H1 (cell line): ENCODE measurements around the gene ZNF839. TPM values are rescaled to one million over a fixed set of nuclear protein-coding genes. Genes with fewer than 3 reads are reported as not detected.
A peak's percentile ranks its signal among the peaks of the same experiment; 100 is the strongest.

Experiments used
- CTCF ChIA-PET: fragments of 300-600 bp; sonication (Branson Sonifier 250); formaldehyde crosslinking; loops from one replicate; lab custom pipeline; 2021; ENCODE audit not compliant: partially characterized antibody; lab: Charles Lee
- POLR2A ChIA-PET: fragments of 300-600 bp; sonication (Branson Sonifier 250); formaldehyde crosslinking; loops from one replicate; lab custom pipeline; 2021; ENCODE audit warnings: inconsistent platforms; ENCODE audit not compliant: partially characterized antibody; lab: Charles Lee
- DNase-seq, 2 experiments: peaks; one replicate each; pipeline versions ENCODE4 v3.0.0 to v3.0.0-alpha.2; 2010 to 2022; ENCODE audit warnings: low spot score in 2 of 2, low read depth in 1 of 2, mixed read lengths in 1 of 2
- FAIRE-seq: peaks from 2 replicates; lab custom pipeline; 2011; peaks lifted over from hg19 to GRCh38; lab: Jason Lieb, UNC
- H2AFZ ChIP-seq: 2 replicates; pipeline ENCODE4 v1.8.1; 2012; ENCODE audit warnings: low read length, inconsistent platforms
- H2AK5ac ChIP-seq: 2 replicates; pipeline ENCODE4 v1.6.1; 2013; ENCODE audit warnings: low read depth, low read length
- H2BK120ac ChIP-seq: replicated peaks from 2 replicates; pipeline ENCODE3; 2013; ENCODE audit warnings: low read depth, low read length, inconsistent platforms
- H2BK12ac ChIP-seq: 2 replicates; pipeline ENCODE4 v1.6.1; 2013; ENCODE audit warnings: low read depth, low read length
- H2BK15ac ChIP-seq: 2 replicates; pipeline ENCODE4 v1.6.1; 2013; ENCODE audit warnings: low read length
- H2BK20ac ChIP-seq: 2 replicates; pipeline ENCODE4 v1.6.1; 2013; ENCODE audit warnings: low read length
- H2BK5ac ChIP-seq: 2 replicates; pipeline ENCODE4 v1.6.1; 2013; ENCODE audit warnings: low read depth, low read length
- H3K14ac ChIP-seq: 2 replicates; pipeline ENCODE4 v1.6.1; 2013; ENCODE audit warnings: inconsistent platforms; ENCODE audit not compliant: insufficient read length
- H3K18ac ChIP-seq: 2 replicates; pipeline ENCODE4 v1.6.1; 2013; ENCODE audit warnings: low read length; ENCODE audit errors: extremely low read depth
- H3K23ac ChIP-seq: 2 replicates; pipeline ENCODE4 v1.6.1; 2013; ENCODE audit warnings: inconsistent platforms; ENCODE audit not compliant: insufficient read length
- H3K23me2 ChIP-seq: 2 replicates; pipeline ENCODE4 v1.6.1; 2013; ENCODE audit warnings: low read depth, low read length
- H3K27ac ChIP-seq: 2 replicates; pipeline ENCODE4 v1.6.1; 2011; ENCODE audit warnings: low read depth, low read length, inconsistent platforms
- H3K27me3 ChIP-seq, 4 experiments: replicated peaks in 1 of 4; 1 replicate in 1 of 4; 2 replicates in 3 of 4; pipeline versions ENCODE4 v1.6.1 to v1.8.1; 2011 to 2013; ENCODE audit warnings: low read length in 3 of 4, mild to moderate bottlenecking in 3 of 4, inconsistent platforms in 2 of 4, mixed read lengths in 2 of 4, moderate library complexity in 1 of 4; ENCODE audit not compliant: control insufficient read depth in 3 of 4, insufficient read depth in 3 of 4; ENCODE audit errors: extremely low read depth in 1 of 4
- H3K36me3 ChIP-seq, 4 experiments: 2 replicates each; pipeline versions ENCODE4 v1.6.1 to v1.8.1; 2011 to 2013; ENCODE audit warnings: mild to moderate bottlenecking in 4 of 4, low read length in 3 of 4, moderate library complexity in 2 of 4, control low read depth in 1 of 4, inconsistent platforms in 1 of 4; ENCODE audit not compliant: insufficient read depth in 4 of 4, control insufficient read depth in 2 of 4
- H3K4ac ChIP-seq: replicated peaks from 2 replicates; pipeline ENCODE3; 2013; ENCODE audit warnings: low read length, low read depth, mixed read lengths, inconsistent platforms; ENCODE audit not compliant: insufficient read length
- H3K4me1 ChIP-seq, 4 experiments: replicated peaks in 1 of 4; 1 replicate in 1 of 4; 2 replicates in 3 of 4; pipeline versions ENCODE4 v1.6.1 to v1.8.1; 2011 to 2013; ENCODE audit warnings: low read length in 3 of 4, inconsistent platforms in 2 of 4, mixed read lengths in 1 of 4; ENCODE audit not compliant: insufficient read depth in 4 of 4, control insufficient read depth in 3 of 4
- H3K4me2 ChIP-seq, 2 experiments: 2 replicates each; pipeline versions ENCODE4 v1.6.1 to v1.8.1; 2011 to 2013; ENCODE audit warnings: low read depth in 2 of 2, low read length in 2 of 2, control low read depth in 1 of 2, inconsistent platforms in 1 of 2, mild to moderate bottlenecking in 1 of 2; ENCODE audit not compliant: insufficient read depth in 1 of 2
- H3K4me3 ChIP-seq, 4 experiments: fragments of 200-600, 300-600 bp in 1 of 4; sonication (generic), shearing (Covaris generic), sonication (Bioruptor Twin) in 1 of 4; 2 replicates each; pipeline versions ENCODE4 v1.5.1 to v1.8.1; 2011 to 2016; ENCODE audit warnings: low read length in 4 of 4, low read depth in 3 of 4, control low read depth in 2 of 4, inconsistent platforms in 2 of 4, mild to moderate bottlenecking in 2 of 4, mixed read lengths in 1 of 4, moderate library complexity in 1 of 4; ENCODE audit not compliant: insufficient read depth in 2 of 4; ENCODE audit errors: extremely low read depth in 1 of 4
- H3K56ac ChIP-seq: replicated peaks from 2 replicates; pipeline ENCODE3; 2013; ENCODE audit warnings: low read depth, mild to moderate bottlenecking, mixed read lengths, low read length, inconsistent platforms; ENCODE audit not compliant: insufficient read length
- H3K79me1 ChIP-seq: 2 replicates; pipeline ENCODE4 v1.6.1; 2013; ENCODE audit warnings: low read depth, low read length, control low read depth
- H3K79me2 ChIP-seq, 2 experiments: 2 replicates each; pipeline versions ENCODE4 v1.6.1 to v1.8.1; 2012 to 2013; ENCODE audit warnings: low read length in 2 of 2, mild to moderate bottlenecking in 2 of 2, inconsistent platforms in 1 of 2; ENCODE audit not compliant: insufficient read depth in 2 of 2, control insufficient read depth in 1 of 2
- H3K9ac ChIP-seq, 4 experiments: replicated peaks in 1 of 4; 1 replicate in 1 of 4; 2 replicates in 3 of 4; pipeline versions ENCODE4 v1.6.1 to v1.8.1; 2011 to 2013; ENCODE audit warnings: low read depth in 3 of 4, low read length in 3 of 4, control low read depth in 2 of 4, mild to moderate bottlenecking in 2 of 4, moderate library complexity in 2 of 4, inconsistent platforms in 1 of 4; ENCODE audit errors: extremely low read depth in 1 of 4
- H3K9me3 ChIP-seq, 2 experiments: 2 replicates each; pipeline versions ENCODE4 v1.6.1 to v1.8.1; 2012 to 2013; ENCODE audit warnings: mild to moderate bottlenecking in 2 of 2, moderate library complexity in 2 of 2, control low read depth in 1 of 2, inconsistent platforms in 1 of 2, low read depth in 1 of 2, low read length in 1 of 2, mixed read lengths in 1 of 2; ENCODE audit not compliant: insufficient read depth in 2 of 2
- H4K20me1 ChIP-seq, 2 experiments: replicated peaks in 1 of 2; 2 replicates each; pipeline versions ENCODE3 to v1.8.1; 2011 to 2013; ENCODE audit warnings: inconsistent platforms in 2 of 2, low read length in 2 of 2, mild to moderate bottlenecking in 1 of 2; ENCODE audit not compliant: insufficient read depth in 2 of 2, control insufficient read depth in 1 of 2
- H4K5ac ChIP-seq: 2 replicates; pipeline ENCODE4 v1.6.1; 2013; ENCODE audit warnings: low read length, low read depth, mixed read lengths, inconsistent platforms; ENCODE audit not compliant: insufficient read length
- H4K8ac ChIP-seq: 2 replicates; pipeline ENCODE4 v1.8.0; 2013; ENCODE audit warnings: mild to moderate bottlenecking, moderate library complexity, low read length, inconsistent platforms; ENCODE audit not compliant: insufficient read depth; ENCODE audit errors: extremely low read depth
- H4K91ac ChIP-seq: replicated peaks from 2 replicates; pipeline ENCODE3; 2013; ENCODE audit warnings: low read length, mixed read lengths, inconsistent platforms; ENCODE audit not compliant: insufficient read length
- CTBP2 ChIP-seq: IDR thresholded peaks from 2 replicates; pipeline ENCODE4 v1.7.0; 2011; ENCODE audit warnings: borderline replicate concordance, mild to moderate bottlenecking, moderate library complexity, mixed read lengths, low read length; ENCODE audit not compliant: insufficient read depth, insufficient read length
- KDM5A ChIP-seq: fragments of 200-600 bp; IDR thresholded peaks from 2 replicates; pipeline ENCODE4 v1.7.1; 2012; ENCODE audit warnings: mild to moderate bottlenecking, low read length, inconsistent platforms, mixed read lengths
- MAX ChIP-seq: IDR thresholded peaks from 2 replicates; pipeline ENCODE4 v1.6.1; 2012; ENCODE audit warnings: inconsistent platforms
- POLR2AphosphoS5 ChIP-seq: IDR thresholded peaks from 2 replicates; pipeline ENCODE4 v1.6.1; 2011; ENCODE audit warnings: low read depth, low read length
- RAD21 ChIP-seq, 2 experiments: IDR thresholded peaks in 1 of 2; conservative IDR thresholded peaks in 1 of 2; 2 replicates each; pipeline ENCODE4 v1.6.1; 2011; ENCODE audit warnings: low read depth in 2 of 2, low read length in 2 of 2, improper control_type of control experiment in 1 of 2, inconsistent platforms in 1 of 2, mild to moderate bottlenecking in 1 of 2, moderate library complexity in 1 of 2
- SIN3A ChIP-seq, 2 experiments: IDR thresholded peaks in 1 of 2; conservative IDR thresholded peaks in 1 of 2; 2 replicates each; pipeline ENCODE4 v1.6.1; 2011 to 2012; ENCODE audit warnings: low read length in 2 of 2, improper control_type of control experiment in 1 of 2, low read depth in 1 of 2, mild to moderate bottlenecking in 1 of 2
- SP1 ChIP-seq: IDR thresholded peaks from 2 replicates; pipeline ENCODE4 v1.6.1; 2011; ENCODE audit warnings: low read depth, low read length
- SRF ChIP-seq: IDR thresholded peaks from 2 replicates; pipeline ENCODE4 v1.6.1; 2011; ENCODE audit warnings: mild to moderate bottlenecking, low read depth, low read length, moderate library complexity
- TCF12 ChIP-seq: IDR thresholded peaks from 2 replicates; pipeline ENCODE4 v1.6.1; 2011; ENCODE audit warnings: low read depth, mild to moderate bottlenecking, low read length
- ZNF274 ChIP-seq: IDR thresholded peaks from 2 replicates; pipeline ENCODE4 v1.7.0; 2012; ENCODE audit warnings: low read length, borderline replicate concordance; ENCODE audit errors: extremely low read depth
- WGBS, 2 experiments: shearing (Covaris generic) in 1 of 2; methylation state at CpG; one replicate each; pipeline versions ENCODE4 v1.1.6 to v1.1.7; 2013 to 2015; ENCODE audit warnings: low lambda C conversion rate in 2 of 2, mixed read lengths in 2 of 2, inconsistent platforms in 1 of 2, low coverage in 1 of 2, missing lambda C conversion rate in 1 of 2; ENCODE audit not compliant: insufficient replicate concordance in 2 of 2, insufficient coverage in 1 of 2, insufficient read length in 1 of 2; ENCODE audit errors: extremely low coverage in 1 of 2, missing lambda C conversion rate in 1 of 2; 5-methylcytosine and 5-hydroxymethylcytosine counted together
- polyA plus RNA-seq, 7 experiments: library from polyadenylated mRNA; depleted of rRNA in 3 of 7; stranded (reverse) in 5 of 7; unstranded in 2 of 7; fragments of >200 nt in 5 of 7; fragments of 200-250 nt in 2 of 7; gene quantifications; 1 replicate in 5 of 7; 2 replicates in 1 of 7; 4 replicates in 1 of 7; pipeline versions ENCODE4 v1.2.1 to v1.2.3, GENCODE V29; 2011 to 2013; ENCODE audit warnings: missing spikeins in 2 of 7, mixed read lengths in 2 of 7
- total RNA-seq: library from RNA; stranded (reverse); fragmentation: NEBNext Ultra II Directional; extraction: Animal tissue kit (Norgen Biotek cat#: 25700); gene quantifications from 2 replicates; pipeline ENCODE4 v1.2.1, GENCODE V29; 2021

ZNF839 gene
- total and polyA plus RNA-seq, 2 of the 8 experiments (the other 6 are each of a cell fraction or from before 2014, with no cell fraction given) = 8.1 to 9.4 TPM

- H3K79me2 ChIP-seq = no peaks in the 10 kb centered on the region; a peak in 1 of 4 replicates
- no peak overlapping the region for H3K23ac ChIP-seq
- peak overlapping the region; percentile 87; the same call in 1 of the 2 replicates for H2BK12ac ChIP-seq
- CTCF ChIA-PET = interaction anchor here (0.9 to 6.8 kb wide), 9 partner anchors 9 to 221 kb away, joined by 3 to 44 read pairs (median 6); no protein-coding TSS in a partner anchor
- no peak overlapping the region for H2BK120ac ChIP-seq
- H3K56ac ChIP-seq = no peak overlapping the region
- H2BK15ac ChIP-seq = peak overlapping the region; percentile 81; the same call in 1 of the 2 replicates
- POLR2A ChIA-PET = interaction anchor here (0.5 to 2.7 kb wide), 7 partner anchors 10 to 254 kb away, joined by 3 to 14 read pairs (median 3); partner anchors contain the start of gene MOK
- H3K27ac ChIP-seq = peak overlapping the region; percentile 13; the same call in 1 of the 2 replicates
- peak overlapping the region; percentile 73 to 89 (median 78) for H3K4me3 ChIP-seq
- peak overlapping the region; percentile 95 for H3K18ac ChIP-seq
- H2AFZ ChIP-seq = peak overlapping the region; percentile 84
- FAIRE-seq = no peak
- H3K23me2 ChIP-seq = peaks cover 19% of the 10 kb centered on the region
- peaks cover 0 to 14% (median 12%) of the 10 kb centered on the region in 4 experiments; a peak in 5 of 7 replicates for H3K27me3 ChIP-seq
- H3K79me1 ChIP-seq = no peaks in the 10 kb centered on the region; the same call in 1 of the 2 replicates
- H4K20me1 ChIP-seq = no peaks in the 10 kb centered on the region
- H4K5ac ChIP-seq = peak overlapping the region; percentile 45
- peak overlapping the region; percentile 93 for H2BK5ac ChIP-seq
- H3K4me2 ChIP-seq = peak overlapping the region; percentile 70 to 83
- DNase-seq = no peak
- no peak overlapping the region; the same call in 1 of the 2 replicates for H2AK5ac ChIP-seq
- H3K9ac ChIP-seq = peak overlapping the region in 3 of 4 experiments; percentile 59 to 68 (median 62); a peak in 5 of 7 replicates
- peak overlapping the region; percentile 62 for H4K91ac ChIP-seq
- H3K4ac ChIP-seq = peak overlapping the region; percentile 19
- H4K8ac ChIP-seq = no peak overlapping the region
- 0 out of 2 replicates have a peak overlapping the region, but pooled peaks have one; percentile 61 for H2BK20ac ChIP-seq
- no peaks in the 10 kb centered on the region for H3K36me3 ChIP-seq
- 63% methylated on average over 12 of the region's 12 CpGs; no CpG with 5 or more reads in 1 of the 2 experiments for WGBS, 2 experiments
- peaks cover 1 to 9% (median 4%) of the 10 kb centered on the region in 4 experiments; a peak in 5 of 7 replicates for H3K4me1 ChIP-seq
- no peak overlapping the region for H3K14ac ChIP-seq
- H3K9me3 ChIP-seq = no peaks in the 10 kb centered on the region
- TF ChIP-seq MAX = no peak
- TF ChIP-seq KDM5A = no peak
- no peak for TF ChIP-seq SP1
- peak; percentile 25 to 34; a peak in 3 of 4 replicates for TF ChIP-seq RAD21 (IDR thresholded peaks at IDR 0.05 in 1 of 2, conservative IDR thresholded peaks at IDR 0.05 in 1 of 2; ENCODE audit: low read depth in 2 of 2, low read length in 2 of 2)
- no peak for TF ChIP-seq POLR2AphosphoS5
- TF ChIP-seq SIN3A (conservative IDR thresholded peaks at IDR 0.05 in 1 of 2, IDR thresholded peaks at IDR 0.05 in 1 of 2; ENCODE audit: low read depth in 1 of 2, low read length in 2 of 2) = no peak; a peak in 1 of 4 replicates
- TF ChIP-seq TCF12 = 0 out of 2 replicates have a peak, but pooled peaks have one; percentile 21
- no peak for TF ChIP-seq ZNF274
- no peak for TF ChIP-seq CTBP2
- no peak for TF ChIP-seq SRF
These were observed 1.8 kb upstream of the ZNF839 start for GRCh38 chr14:102317564-102318248.
